HEK293T (cell line): ENCODE measurements around the gene KRTAP2-3.
"Not testable (repeated sequence)": the region's sequence is repeated elsewhere in the genome, so short reads cannot be mapped to it uniquely, and the experiment has no call there.

Experiments used
- CTCF ChIA-PET: fragments of 350-600 bp; formaldehyde crosslinking; extraction: SDS; loops from one replicate; lab custom pipeline; 2021; ENCODE audit warnings: antibody characterized with exemption, inconsistent platforms; lab: Yijun Ruan, JAX
- POLR2A ChIA-PET: fragments of 350-600 bp; formaldehyde crosslinking; extraction: SDS; loops from one replicate; lab custom pipeline; 2020; ENCODE audit warnings: antibody characterized with exemption, inconsistent platforms; lab: Yijun Ruan, JAX
- DNase-seq: peaks from one replicate; pipeline ENCODE4 v3.0.0; 2012; ENCODE audit warnings: mixed read lengths; ENCODE audit errors: extremely low spot score
- ARNT ChIP-seq: fragments of 450-650 bp; IDR thresholded peaks from 2 replicates; pipeline ENCODE4 v1.6.1; 2017; ENCODE audit warnings: mild to moderate bottlenecking
- BHLHE40 ChIP-seq: fragments of 450-650 bp; IDR thresholded peaks from 2 replicates; pipeline ENCODE4 v1.6.1; 2016; ENCODE audit warnings: mild to moderate bottlenecking, moderate library complexity, borderline replicate concordance
- CTBP1 ChIP-seq: fragments of 450-650 bp; IDR thresholded peaks from 2 replicates; pipeline ENCODE4 v1.6.1; 2016; ENCODE audit warnings: borderline replicate concordance
- ELF4 ChIP-seq: fragments of 450-650 bp; IDR thresholded peaks from 2 replicates; pipeline ENCODE4 v1.6.1; 2017; ENCODE audit warnings: antibody characterized with exemption
- FOXA1 ChIP-seq: fragments of 450-650 bp; IDR thresholded peaks from 2 replicates; pipeline ENCODE4 v1.6.1; 2016; ENCODE audit warnings: mild to moderate bottlenecking
- FOXK2 ChIP-seq: fragments of 450-650 bp; IDR thresholded peaks from 2 replicates; pipeline ENCODE4 v1.6.1; 2016; ENCODE audit warnings: mild to moderate bottlenecking
- FOXM1 ChIP-seq: fragments of 450-650 bp; IDR thresholded peaks from 2 replicates; pipeline ENCODE4 v1.6.1; 2017; ENCODE audit warnings: mild to moderate bottlenecking, borderline replicate concordance
- HDGF ChIP-seq: fragments of 450-650 bp; IDR thresholded peaks from 2 replicates; pipeline ENCODE4 v1.6.1; 2017; ENCODE audit warnings: antibody characterized with exemption, borderline replicate concordance
- L3MBTL2 ChIP-seq: fragments of 450-650 bp; conservative IDR thresholded peaks from 2 replicates; pipeline ENCODE4 v1.6.1; 2016; ENCODE audit warnings: mild to moderate bottlenecking
- LEF1 ChIP-seq: fragments of 450-650 bp; IDR thresholded peaks from 2 replicates; pipeline ENCODE4 v1.6.1; 2017; ENCODE audit warnings: mild to moderate bottlenecking, borderline replicate concordance
- NFRKB ChIP-seq: fragments of 450-650 bp; IDR thresholded peaks from 2 replicates; pipeline ENCODE4 v1.6.1; 2016; ENCODE audit warnings: mild to moderate bottlenecking, moderate library complexity
- SP1 ChIP-seq: fragments of 450-650 bp; IDR thresholded peaks from 2 replicates; pipeline ENCODE4 v1.6.1; 2017
- SUZ12 ChIP-seq: fragments of 450-650 bp; IDR thresholded peaks from 2 replicates; pipeline ENCODE4 v1.6.1; 2016; ENCODE audit warnings: mild to moderate bottlenecking
- TARDBP ChIP-seq: fragments of 450-650 bp; IDR thresholded peaks from 2 replicates; pipeline ENCODE4 v1.6.1; 2016
- ZNF384 ChIP-seq: fragments of 450-650 bp; IDR thresholded peaks from 2 replicates; pipeline ENCODE4 v1.6.1; 2016
- TF ChIP-seq, protein P1 (sequence below): fragments of 450-650 bp; IDR thresholded peaks from 2 replicates; pipeline ENCODE4 v1.6.1; 2016

Gene KRTAP2-3, protein sequence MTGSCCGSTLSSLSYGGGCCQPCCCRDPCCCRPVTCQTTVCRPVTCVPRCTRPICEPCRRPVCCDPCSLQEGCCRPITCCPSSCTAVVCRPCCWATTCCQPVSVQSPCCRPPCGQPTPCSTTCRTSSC

DNA sequence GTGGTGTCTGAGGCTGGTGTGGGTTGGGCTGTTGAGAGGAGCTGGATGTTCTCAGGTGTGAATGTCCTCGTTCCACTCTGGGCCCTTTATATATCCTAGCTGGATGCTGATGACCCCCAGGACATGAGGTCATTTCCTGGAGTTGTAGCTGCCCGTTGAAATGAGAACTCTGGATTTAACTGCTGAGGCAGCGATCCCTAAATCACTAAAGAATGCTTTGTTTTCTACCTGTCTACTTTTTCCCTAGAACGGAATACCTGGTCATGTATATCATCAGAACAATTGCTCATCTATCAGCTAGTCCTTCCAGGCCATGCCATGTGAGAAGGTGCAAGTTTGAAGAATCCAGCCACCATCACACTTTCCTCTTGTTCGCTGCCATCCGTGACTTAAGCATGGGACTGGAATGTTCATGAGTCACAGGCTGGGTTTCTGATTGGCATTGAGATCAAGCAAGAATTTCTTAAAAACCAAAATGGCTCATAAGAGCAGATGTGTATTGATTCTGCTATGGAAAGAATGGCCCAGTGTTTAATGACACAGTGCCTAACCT lies at the start of gene KRTAP2-3:
TSS of gene KRTAP2-3 (minus strand) at position 63 of the 553 bp plus-strand sequence. CDS start 64 bp downstream, outside the sequence.
- TF ChIP-seq ELF4 (no peak), FOXK2 (no peak), FOXA1 (no peak), SP1 (no peak), ARNT (no peak), HDGF (no peak), LEF1 (no peak), FOXM1 (no peak), NFRKB (no peak), SUZ12 (no peak), L3MBTL2 (no peak), CTBP1 (no peak), ZNF384 (no peak), TARDBP (no peak), BHLHE40 (no peak)
- TF ChIP-seq, protein P1, sequence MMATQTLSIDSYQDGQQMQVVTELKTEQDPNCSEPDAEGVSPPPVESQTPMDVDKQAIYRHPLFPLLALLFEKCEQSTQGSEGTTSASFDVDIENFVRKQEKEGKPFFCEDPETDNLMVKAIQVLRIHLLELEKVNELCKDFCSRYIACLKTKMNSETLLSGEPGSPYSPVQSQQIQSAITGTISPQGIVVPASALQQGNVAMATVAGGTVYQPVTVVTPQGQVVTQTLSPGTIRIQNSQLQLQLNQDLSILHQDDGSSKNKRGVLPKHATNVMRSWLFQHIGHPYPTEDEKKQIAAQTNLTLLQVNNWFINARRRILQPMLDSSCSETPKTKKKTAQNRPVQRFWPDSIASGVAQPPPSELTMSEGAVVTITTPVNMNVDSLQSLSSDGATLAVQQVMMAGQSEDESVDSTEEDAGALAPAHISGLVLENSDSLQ, result no peak
- ChIA-PET CTCF (no interaction called here), POLR2A (no interaction called here)
- DNase-seq, result no peak

DNA sequence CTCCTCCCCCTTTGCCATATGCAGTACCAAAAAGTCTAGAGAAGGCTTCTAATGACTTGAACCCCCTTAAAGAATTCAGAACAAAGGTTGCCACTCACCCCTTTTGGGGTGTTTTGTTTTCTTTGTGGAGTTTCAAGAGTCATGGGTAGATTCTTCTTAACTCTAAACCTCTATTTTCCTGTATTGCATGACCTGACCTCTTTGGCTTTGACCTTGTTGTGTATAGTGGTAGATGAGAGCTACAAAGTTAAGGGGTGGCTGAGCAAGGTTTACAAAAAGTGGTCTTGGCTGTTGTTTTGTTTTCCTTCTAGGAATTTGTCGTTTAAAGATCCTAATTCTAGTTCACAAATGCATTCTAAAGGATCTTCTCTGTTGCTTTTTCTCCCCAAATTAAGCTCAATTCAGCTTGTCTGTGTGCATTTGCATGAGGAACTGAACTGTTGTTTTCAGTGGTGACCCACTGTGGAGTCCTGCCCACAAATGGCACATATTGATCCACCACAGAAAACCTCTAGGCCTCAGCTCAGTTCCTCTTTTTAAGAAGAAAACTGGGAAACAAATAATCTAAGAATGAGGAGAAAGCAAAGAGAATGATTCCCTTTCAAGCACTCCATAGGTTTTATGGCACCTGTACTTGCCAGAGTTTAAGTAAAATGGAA lies 48.9 kb upstream of the KRTAP2-3 start:
- CTCF ChIA-PET, POLR2A ChIA-PET, DNase-seq: not testable (repeated sequence)

DNA sequence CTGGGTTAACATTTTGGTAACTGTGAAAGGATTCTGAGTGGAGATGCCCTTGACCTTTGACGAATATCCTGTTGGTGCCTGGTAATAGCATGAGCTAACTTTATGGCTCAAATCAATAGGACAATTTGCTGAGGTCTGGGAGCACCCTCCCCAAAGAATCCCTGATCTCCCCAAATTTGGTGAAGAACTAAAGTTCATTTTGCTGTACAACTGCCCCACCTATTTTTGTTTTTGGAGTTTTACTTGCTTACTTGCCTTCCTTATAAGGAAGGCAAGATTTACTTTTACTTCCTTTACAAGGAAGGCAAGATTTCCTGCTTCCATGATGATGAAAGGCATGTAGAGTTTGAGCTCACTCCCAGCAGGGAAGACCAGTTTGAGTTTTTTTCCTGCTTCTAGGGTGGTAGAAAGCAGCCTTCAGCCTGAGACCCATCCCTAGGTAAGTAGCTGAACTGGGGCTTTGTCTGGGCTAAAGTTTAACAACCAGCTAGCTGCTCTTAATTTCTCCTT lies 48.1 kb upstream of the KRTAP2-3 start:
- POLR2A ChIA-PET, result no interaction called here
- CTCF ChIA-PET, result no interaction called here
- TF ChIP-seq LEF1 (no peak), FOXA1 (no peak), L3MBTL2 (no peak), TARDBP (no peak), HDGF (no peak), SUZ12 (no peak), ZNF384 (no peak), CTBP1 (no peak), ELF4 (no peak), BHLHE40 (no peak), ARNT (no peak), NFRKB (no peak)
- TF ChIP-seq, protein P1, result no peak
- DNase-seq, result no peak

DNA sequence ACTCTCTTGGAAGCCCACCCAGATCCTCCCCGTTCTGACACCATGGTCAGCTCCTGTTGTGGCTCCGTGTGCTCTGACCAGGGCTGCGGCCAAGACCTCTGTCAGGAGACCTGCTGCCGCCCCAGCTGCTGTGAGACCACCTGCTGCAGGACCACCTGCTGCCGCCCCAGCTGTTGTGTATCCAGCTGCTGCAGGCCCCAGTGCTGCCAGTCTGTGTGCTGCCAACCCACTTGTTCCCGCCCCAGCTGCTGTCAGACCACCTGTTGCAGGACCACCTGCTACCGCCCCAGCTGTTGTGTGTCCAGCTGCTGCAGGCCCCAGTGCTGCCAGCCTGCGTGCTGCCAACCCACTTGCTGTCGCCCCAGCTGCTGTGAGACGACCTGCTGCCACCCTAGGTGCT lies 45.4 kb upstream of the KRTAP2-3 start, which contains the start of gene KRTAP4-9:
TSS of gene KRTAP4-9 (plus strand) at position 43 of the 400 bp plus-strand sequence. CDS start at position 43, 0 bp downstream.
- DNase-seq, POLR2A ChIA-PET: not testable (repeated sequence)

GRCh38 chr17:41104386-41105038 lies 44.6 kb upstream of the KRTAP2-3 start:
- not testable (repeated sequence) for DNase-seq

More for the DNA sequence above, 45.4 kb upstream of the KRTAP2-3 start, which contains the start of gene KRTAP4-9:
- CTCF ChIA-PET, result not testable (repeated sequence)

DNA sequence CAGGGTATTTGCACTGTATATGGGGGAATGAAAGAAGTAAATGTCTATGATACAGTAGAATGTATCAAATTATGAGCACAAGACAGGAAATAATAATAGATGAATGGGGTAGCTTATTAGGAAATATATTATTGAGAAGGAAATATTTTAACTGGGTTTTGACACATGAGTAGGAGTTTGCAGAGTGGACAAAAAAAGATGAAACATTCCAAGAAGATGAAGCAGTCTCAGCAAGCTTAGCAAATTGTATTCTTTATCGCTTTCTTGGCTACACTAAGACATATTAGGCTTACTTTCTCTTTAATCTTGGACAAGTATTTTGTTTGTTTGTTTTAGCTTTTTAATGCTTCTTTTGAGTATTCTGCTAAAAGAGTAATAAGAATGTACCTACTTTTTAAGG lies 44.0 kb upstream of the KRTAP2-3 start:
- TF ChIP-seq, protein P1, result no peak
- TF ChIP-seq ARNT, result no peak
- no peak for TF ChIP-seq TARDBP
- no peak for TF ChIP-seq FOXA1
- no peak for TF ChIP-seq ZNF384
- TF ChIP-seq ELF4, result no peak
- TF ChIP-seq HDGF, result no peak
- TF ChIP-seq NFRKB, result no peak
- no peak for TF ChIP-seq FOXM1
- no peak for TF ChIP-seq SUZ12
- ChIA-PET CTCF (interaction anchor here (0.6 kb wide), 1 partner anchor 219 kb away, joined by 3 read pairs; the partner anchor contains the start of gene KRT20), POLR2A (no interaction called here)
- no peak for DNase-seq

More at GRCh38 chr17:41104386-41105038, 44.6 kb upstream of the KRTAP2-3 start:
- POLR2A ChIA-PET, result not testable (repeated sequence)
- CTCF ChIA-PET, result interaction anchor here (0.6 kb wide), 1 partner anchor 219 kb away, joined by 3 read pairs; the partner anchor contains the start of gene KRT20
